NCI-H510A treated with DMSO at 0.1 percent for 48 hours (cell line): Measurements from ENCODE around the gene SMARCA2.
A peak's percentile ranks its signal among the peaks of the same experiment; 100 is the strongest.

ENCODE experiments used
- DNase-seq: peaks from one replicate; lab custom pipeline; 2025; lab: John Stamatoyannopoulos, UW

Gene SMARCA2

GRCh38 chr9:2014696-2015580, at the start of gene SMARCA2:
Gene SMARCA2, plus strand, starts transcription at chr9:2015347. Its CDS starts 13,676 bp downstream, at chr9:2029023.
- DNase-seq = peak; percentile 77

- DNase-seq = no peak
These were observed 48.3 kb upstream of the SMARCA2 start for GRCh38 chr9:1966725-1967366.

- DNase-seq = no peak
These were observed 46.0 kb upstream of the SMARCA2 start for GRCh38 chr9:1969160-1969559.

- DNase-seq = no peak
These were observed 45.2 kb upstream of the SMARCA2 start for GRCh38 chr9:1969898-1970297.

GRCh38 chr9:1972672-1973071, 42.5 kb upstream of the SMARCA2 start:
- DNase-seq = no peak

- no peak for DNase-seq
These were observed 38.1 kb upstream of the SMARCA2 start for GRCh38 chr9:1977026-1977425.

- no peak for DNase-seq
These were observed 36.2 kb upstream of the SMARCA2 start for GRCh38 chr9:1978941-1979340.

- DNase-seq = no peak
These were observed 35.3 kb upstream of the SMARCA2 start for GRCh38 chr9:1979741-1980367.

- DNase-seq = no peak
These were observed 34.8 kb upstream of the SMARCA2 start for GRCh38 chr9:1980387-1980786.

- no peak for DNase-seq
These were observed 33.1 kb upstream of the SMARCA2 start for GRCh38 chr9:1982074-1982473.

- DNase-seq = no peak
These were observed 28.8 kb upstream of the SMARCA2 start for GRCh38 chr9:1986341-1986740.

GRCh38 chr9:1989500-1989899, 25.6 kb upstream of the SMARCA2 start:
- no peak for DNase-seq

- DNase-seq = no peak
These were observed 21.0 kb upstream of the SMARCA2 start for GRCh38 chr9:1994180-1994579.

GRCh38 chr9:1995084-1995483, 20.1 kb upstream of the SMARCA2 start:
- DNase-seq = no peak

- DNase-seq = no peak
These were observed 19.0 kb upstream of the SMARCA2 start for GRCh38 chr9:1996156-1996555.

GRCh38 chr9:1997646-1998045, 17.5 kb upstream of the SMARCA2 start:
- DNase-seq = no peak

- DNase-seq = no peak
These were observed 17.0 kb upstream of the SMARCA2 start for GRCh38 chr9:1998111-1998510.

GRCh38 chr9:2000314-2000713, 14.8 kb upstream of the SMARCA2 start:
- no peak for DNase-seq

GRCh38 chr9:2008372-2008771, 6.8 kb upstream of the SMARCA2 start:
- no peak for DNase-seq

GRCh38 chr9:2012347-2012746, 2.8 kb upstream of the SMARCA2 start:
- DNase-seq = no peak

GRCh38 chr9:2013743-2014475, 1.2 kb upstream of the SMARCA2 start:
- DNase-seq = no peak
